Mucosa of gallbladder (tissue), 1 donor: ENCODE measurements around the gene ACKR3. TPM values are rescaled to one million over a fixed set of nuclear protein-coding genes. Genes with fewer than 3 reads are reported as not detected.

ENCODE experiments used
- DNase-seq: peaks from one replicate; pipeline ENCODE4 v3.0.0-alpha.2; 2020; ENCODE audit warnings: low spot score
- total RNA-seq: library from RNA; stranded (reverse); gene quantifications from one replicate; pipeline ENCODE4 v1.2.1, GENCODE V29; 2021
- donor health status: DM: no; HTN: no; CAD: no.

The ACKR3 gene
- total RNA-seq, 1 donor from 2014 or later, result 12.0 TPM

GRCh38 chr2:236585966-236586365 is 16.3 kb downstream of the ACKR3 start:
- DNase-seq, result no peak

GRCh38 chr2:236587861-236588815 is 18.5 kb downstream of the ACKR3 start:
- DNase-seq, result no peak

DNA sequence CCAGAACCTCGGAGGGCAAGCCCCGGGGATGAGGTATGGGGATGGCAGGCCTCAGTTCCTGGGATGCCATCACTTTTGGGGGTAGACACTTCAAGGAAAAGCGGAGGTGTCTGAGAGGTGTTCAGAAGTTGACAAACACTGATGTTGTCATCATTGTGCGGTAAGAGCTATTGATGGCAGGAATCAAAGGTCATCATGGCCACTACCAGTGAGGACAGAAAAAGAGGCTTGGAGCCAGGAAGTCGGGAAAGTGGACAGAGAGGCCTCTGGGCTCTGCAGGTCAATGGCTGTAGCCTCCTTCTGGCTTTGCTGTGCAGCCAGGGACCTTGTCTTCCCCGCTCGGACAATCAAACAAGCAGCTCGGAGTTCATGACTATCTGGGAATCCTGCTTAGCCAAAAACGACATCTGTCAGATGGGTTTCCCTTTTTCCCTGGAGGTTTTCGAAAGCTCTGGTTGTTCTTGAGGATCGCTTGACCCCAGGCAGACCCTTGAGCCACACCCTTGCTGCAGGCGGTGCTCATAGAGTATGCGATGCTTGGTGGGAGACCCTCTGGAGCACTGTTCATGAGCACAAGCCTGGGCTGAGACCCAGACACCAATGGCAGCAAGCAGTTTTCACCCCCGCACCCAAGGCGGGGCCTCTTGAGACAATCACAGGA is 19.4 kb downstream of the ACKR3 start:
- no peak for DNase-seq

GRCh38 chr2:236590846-236591245 is 21.2 kb downstream of the ACKR3 start:
- no peak for DNase-seq

DNA sequence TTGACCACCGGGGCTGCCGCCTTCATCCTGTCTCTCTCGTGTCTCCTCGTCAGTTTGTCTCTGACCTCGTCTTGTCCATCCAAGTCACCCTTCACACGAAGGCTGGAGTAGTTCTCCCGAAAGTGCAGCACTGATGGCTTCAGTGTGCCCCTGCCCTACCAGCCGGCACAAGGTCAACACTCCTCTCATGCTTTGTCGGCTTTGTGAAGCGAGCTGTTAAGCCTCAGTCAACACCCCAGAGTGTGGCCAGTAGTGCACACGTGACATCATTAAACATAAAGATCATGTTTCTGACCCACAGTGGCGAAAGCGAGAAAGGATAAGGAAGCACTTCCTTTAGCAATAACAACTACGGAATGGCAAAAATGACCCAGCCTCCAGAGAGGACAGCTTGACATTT is 23.2 kb downstream of the ACKR3 start:
- no peak for DNase-seq

DNA sequence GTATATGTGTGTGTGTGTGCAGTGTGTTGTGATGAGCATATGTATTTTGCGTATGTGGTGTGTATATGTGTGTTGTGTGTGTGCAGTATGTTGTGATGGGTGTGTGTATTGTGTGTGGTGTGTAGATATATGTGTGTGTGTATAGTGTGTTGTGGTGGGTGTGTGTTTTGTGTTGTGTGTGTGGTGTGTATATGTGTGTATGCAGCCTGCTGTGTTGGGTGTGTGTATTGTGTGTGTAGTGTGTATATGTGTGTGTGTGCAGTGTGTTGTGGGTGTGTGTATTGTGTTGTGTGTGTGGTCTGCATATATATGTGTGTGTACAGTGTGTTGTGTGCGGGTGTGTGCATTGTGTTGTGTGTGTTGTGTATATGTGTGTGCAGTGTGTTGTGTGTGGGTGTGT is 23.9 kb downstream of the ACKR3 start:
- DNase-seq, result no peak

GRCh38 chr2:236593956-236594355 is 24.3 kb downstream of the ACKR3 start:
- DNase-seq, result no peak

DNA sequence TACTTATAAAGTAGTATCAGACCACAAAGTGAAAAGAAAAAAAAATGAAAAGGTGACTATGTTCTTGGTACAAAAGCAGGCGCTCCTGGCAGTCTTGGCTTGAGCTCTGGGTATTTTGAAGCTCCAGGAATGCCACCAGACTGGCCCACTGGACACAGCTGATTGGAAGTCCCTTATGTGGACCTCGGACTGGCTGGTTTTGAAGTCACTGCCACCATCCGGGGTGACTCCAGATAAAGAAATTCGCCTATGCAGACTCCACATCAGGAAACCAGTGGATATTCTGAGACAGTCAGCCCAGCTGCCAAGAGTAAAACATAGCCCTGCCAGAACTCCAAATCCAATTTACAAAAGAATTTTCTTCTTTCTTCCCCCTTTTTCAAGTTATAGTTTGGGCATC is 28.0 kb downstream of the ACKR3 start:
- peak; percentile 53 for DNase-seq

- DNase-seq, result no peak
Observed at GRCh38 chr2:236599059-236599458, 29.4 kb downstream of the ACKR3 start.

GRCh38 chr2:236600158-236600557 is 30.5 kb downstream of the ACKR3 start:
- no peak for DNase-seq

DNA sequence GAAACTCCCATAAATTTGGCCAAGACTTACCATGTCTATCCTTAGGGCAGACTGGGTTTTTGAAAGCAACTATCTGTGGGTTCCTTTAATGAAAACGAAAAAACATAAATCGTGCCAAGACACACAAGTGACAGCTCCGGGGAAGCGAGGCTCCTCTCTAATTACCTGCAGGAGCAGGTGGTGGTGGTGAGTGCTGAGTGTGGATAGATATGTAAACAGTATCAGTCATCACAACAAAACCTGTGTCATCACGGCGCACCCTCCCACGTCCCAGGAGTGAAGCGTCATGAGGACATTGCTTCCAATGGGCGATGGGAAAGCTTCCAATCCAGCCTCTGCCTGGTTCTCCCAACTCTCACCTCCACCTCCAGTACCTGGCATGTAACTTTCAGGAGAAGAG is 31.3 kb downstream of the ACKR3 start:
- DNase-seq, result no peak

DNA sequence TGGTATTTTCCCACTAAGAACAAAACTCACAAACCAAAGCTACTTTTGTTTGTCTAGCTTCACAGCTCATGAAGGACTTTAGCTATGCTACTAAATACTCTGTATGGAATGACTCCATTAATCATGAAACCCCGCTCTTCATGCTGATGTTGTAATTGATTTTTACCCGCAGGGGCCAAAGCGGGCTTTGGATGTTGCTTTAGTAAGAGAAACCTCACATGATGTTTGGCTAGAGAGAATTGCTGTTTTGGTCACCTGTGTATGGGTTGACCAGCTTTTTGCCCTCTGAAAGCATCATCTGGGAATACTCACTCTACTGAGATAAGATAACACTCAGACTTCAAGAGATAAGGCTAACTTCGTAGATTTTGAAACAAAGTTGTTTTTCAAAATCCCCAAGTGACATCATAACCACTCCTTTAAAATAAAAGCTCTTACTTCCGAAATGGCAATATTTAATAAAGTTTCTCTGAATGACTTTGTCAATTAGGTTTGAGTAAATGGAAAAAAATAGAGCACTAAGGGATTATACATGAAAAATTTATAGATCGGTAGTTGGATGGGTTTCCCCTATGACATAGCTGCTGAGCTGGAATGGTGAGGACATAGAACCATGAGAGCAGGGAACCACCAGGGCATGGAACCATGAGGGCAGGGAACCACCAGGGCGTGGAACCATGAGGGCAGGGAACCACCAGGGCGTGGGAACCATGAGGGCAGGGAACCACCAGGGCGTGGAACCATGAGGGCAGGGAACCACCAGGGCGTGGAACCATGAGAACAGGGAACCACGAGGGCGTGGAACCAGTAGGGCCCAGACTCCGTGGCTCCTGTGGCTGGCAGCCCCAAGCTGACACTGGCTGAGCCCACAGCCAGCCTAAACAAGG is 31.9 kb downstream of the ACKR3 start:
- no peak for DNase-seq

- no peak for DNase-seq
Observed at GRCh38 chr2:236602678-236603077, 33.1 kb downstream of the ACKR3 start.

DNA sequence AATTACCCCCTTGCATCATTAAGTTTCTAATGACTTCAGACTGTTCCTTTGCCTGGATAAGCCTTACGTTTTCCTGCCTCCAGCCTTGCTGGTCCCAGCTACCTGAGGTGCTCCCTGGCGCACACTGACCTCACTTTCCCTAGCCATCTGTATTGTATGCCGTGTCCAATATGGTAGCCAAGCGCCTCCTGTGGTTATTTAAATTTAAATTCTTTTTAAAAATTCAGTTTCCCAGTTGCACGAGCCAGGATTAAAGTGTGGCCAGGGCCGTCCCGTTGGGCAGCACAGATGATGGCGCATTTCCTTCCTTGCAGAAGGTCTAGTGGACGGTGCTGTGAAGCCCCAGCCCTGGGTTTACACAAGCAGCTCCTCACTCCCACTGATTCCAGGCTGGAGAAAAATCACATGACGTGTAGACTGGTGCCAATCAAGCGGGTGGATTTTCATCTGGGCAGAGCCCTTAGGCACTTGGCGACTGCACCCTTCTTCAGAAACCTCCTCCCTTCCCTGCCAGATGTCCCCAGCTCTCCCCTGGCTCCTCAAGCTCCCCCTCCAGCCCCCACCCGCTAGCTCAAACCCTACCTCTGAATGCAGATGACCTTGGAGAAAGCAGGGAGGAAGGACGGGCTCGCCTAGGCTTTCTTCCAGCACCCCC is 33.9 kb downstream of the ACKR3 start:
- no peak for DNase-seq

GRCh38 chr2:236604575-236605344 is 35.1 kb downstream of the ACKR3 start:
- no peak for DNase-seq

DNA sequence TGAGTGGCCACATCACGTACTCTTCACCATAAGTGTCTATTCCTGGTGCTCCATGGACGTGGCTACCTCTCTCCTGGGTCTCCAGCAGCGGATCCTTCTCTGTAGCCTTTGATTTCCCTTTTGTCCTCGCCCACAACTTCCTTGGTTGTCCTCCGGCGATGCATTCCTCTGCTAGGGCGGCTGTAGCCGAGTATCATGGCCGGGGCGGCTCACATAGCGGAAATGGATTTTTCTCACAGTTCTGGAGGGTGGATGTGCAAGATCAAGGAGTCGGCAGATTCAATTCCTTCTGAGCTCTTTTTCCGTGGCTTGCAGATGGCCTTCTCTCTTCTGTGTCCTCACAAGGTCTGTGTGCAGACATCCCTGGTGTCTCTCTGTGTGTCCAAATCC is 35.7 kb downstream of the ACKR3 start:
- DNase-seq, result no peak

- DNase-seq, result no peak
Observed at GRCh38 chr2:236606023-236606422, 36.4 kb downstream of the ACKR3 start.

DNA sequence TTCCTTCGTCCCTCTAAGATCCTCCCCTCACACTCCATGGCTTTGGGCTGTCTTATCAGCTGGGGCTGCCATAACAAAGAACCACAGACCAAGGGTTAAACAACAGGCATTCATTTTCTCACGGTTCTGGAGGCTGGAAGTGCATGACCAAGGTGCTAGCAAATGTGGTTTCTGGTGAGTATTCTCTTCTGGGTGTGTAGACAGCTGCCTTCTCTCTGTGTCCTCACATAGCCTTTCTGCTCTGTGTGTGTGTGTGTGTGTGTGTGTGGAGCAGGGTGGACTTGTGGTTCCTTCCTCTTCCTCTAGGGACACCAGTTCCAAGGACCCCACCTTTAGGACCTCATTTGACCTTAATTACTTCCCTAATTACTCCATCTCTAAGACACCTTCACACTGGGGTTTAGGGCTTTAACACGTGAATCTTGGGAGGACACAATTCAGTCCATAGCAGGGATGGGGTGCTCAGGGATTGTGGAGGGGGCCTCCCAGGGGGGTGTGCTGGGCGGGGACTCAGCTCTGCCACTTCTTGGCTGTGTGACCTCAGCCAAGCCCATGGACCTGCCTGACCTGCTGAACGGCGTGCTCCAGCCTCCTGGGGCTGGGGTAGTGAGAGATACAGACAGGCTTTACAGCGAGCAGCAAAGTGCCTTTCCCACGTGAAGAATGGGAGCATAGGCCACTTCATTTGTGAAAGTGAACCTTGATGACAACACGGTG is 38.0 kb downstream of the ACKR3 start:
- no peak for DNase-seq

DNA sequence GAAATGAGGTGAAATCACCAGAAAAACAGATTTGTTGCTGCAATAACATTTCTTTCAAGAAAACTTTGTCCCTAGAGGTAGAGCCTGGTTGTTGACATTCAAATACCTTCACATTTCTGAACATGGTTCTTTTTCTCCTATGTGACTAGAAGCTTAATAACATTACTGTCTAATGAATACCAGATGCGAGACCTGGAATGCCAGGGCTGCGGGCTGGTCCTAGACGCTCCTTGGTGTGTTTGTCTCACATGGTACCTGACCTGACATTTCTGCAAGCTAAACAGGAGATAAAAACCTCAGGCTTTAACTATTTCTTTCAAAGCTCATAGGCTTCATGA is 38.5 kb downstream of the ACKR3 start:
- DNase-seq, result no peak

DNA sequence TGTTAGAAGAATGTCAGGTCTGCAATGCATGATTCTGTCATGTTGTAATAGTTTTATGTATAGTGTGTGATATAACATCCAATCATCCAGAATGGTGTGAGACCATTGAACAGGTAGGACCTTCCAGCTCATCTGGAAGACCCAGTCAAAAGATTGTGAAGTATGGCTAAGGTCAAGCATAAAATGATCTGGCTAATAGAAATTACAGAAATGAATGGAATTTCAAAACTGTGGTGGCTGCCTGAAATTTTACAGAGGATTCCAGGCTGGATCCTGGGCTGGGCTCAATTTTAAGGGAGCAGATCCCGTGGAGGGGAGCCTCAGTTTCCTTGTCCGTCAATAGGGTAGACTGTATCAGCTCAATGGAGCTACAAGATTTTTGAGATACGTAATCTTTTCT is 39.1 kb downstream of the ACKR3 start:
- no peak for DNase-seq
